Measurements from ENCODE around the gene PDLIM7. TPM values are rescaled to one million over a fixed set of nuclear protein-coding genes. Genes with fewer than 3 reads are reported as not detected.

Gene PDLIM7
- total and polyA plus RNA-seq, 2 of the 8 experiments (the other 6 are each of a cell fraction or from before 2014, with no cell fraction given) = 67.3 to 94.2 TPM

- TF ChIP-seq SAP30 (IDR thresholded peaks at IDR 0.05; ENCODE audit: insufficient read depth, insufficient replicate concordance, low read length) = no peak
- TF ChIP-seq EZH2 (IDR thresholded peaks at IDR 0.05; ENCODE audit: low read depth, low read length, severe bottlenecking) = no peak
- TF ChIP-seq TCF12 (IDR thresholded peaks at IDR 0.05; ENCODE audit: low read depth, low read length) = 0 out of 2 replicates have a peak, but pooled peaks have one; percentile 18
- no peak for TF ChIP-seq KDM5A (IDR thresholded peaks at IDR 0.05; ENCODE audit: low read length)
- TF ChIP-seq NRF1 (IDR thresholded peaks at IDR 0.05; ENCODE audit: low read depth, low read length) = no peak
- TF ChIP-seq TAF7 (optimal IDR thresholded peaks at IDR 0.05; ENCODE audit: borderline replicate concordance, low read depth, low read length) = peak; percentile 29
- TF ChIP-seq RNF2 (IDR thresholded peaks at IDR 0.05; ENCODE audit: borderline replicate concordance, low read depth, low read length, missing control alignments, poor library complexity, severe bottlenecking) = no peak
- TF ChIP-seq MAFK (IDR thresholded peaks at IDR 0.05; ENCODE audit: low read depth, low read length) = no peak
- no peak for TF ChIP-seq SIX5 (IDR thresholded peaks at IDR 0.05; ENCODE audit: low read depth, low read length)
- TF ChIP-seq YY1 (IDR thresholded peaks at IDR 0.05; ENCODE audit: low read depth, low read length) = peak; percentile 72; the same call in 1 of the 2 replicates
- TF ChIP-seq GTF2F1 (IDR thresholded peaks at IDR 0.05; ENCODE audit: borderline replicate concordance, low read depth, low read length) = no peak
- peak in 2 of 3 experiments; percentile 99; a peak in 3 of 4 replicates for TF ChIP-seq CTCF (IDR thresholded peaks at IDR 0.05; ENCODE audit: control extremely low read depth in 1 of 3, insufficient read depth in 1 of 3, low read depth in 1 of 3, low read length in 3 of 3)
- no peak for TF ChIP-seq CHD1 (IDR thresholded peaks at IDR 0.05; ENCODE audit: low read depth, low read length)
- TF ChIP-seq PHF8 (conservative IDR thresholded peaks at IDR 0.05; ENCODE audit: low read depth, low read length) = no peak
- TF ChIP-seq ASH2L (IDR thresholded peaks at IDR 0.05; ENCODE audit: low read length) = no peak
- no peak for TF ChIP-seq E2F6 (IDR thresholded peaks at IDR 0.05)
- TF ChIP-seq EP300 (IDR thresholded peaks at IDR 0.05; ENCODE audit: borderline replicate concordance in 1 of 2, low read depth in 2 of 2, low read length in 2 of 2) = 0 out of 3 replicates have a peak, but pooled peaks of 1 of the 2 experiments have one; percentile 36
- no peak for TF ChIP-seq ATF2 (IDR thresholded peaks at IDR 0.05; ENCODE audit: low read length)
- no peak for TF ChIP-seq NANOG (IDR thresholded peaks at IDR 0.05; ENCODE audit: insufficient read depth, low read depth, low read length, poor library complexity, severe bottlenecking)
These were observed 5.9 kb downstream of the PDLIM7 start (continued) for GRCh38 chr5:177491429-177491945.

Measured in H1 (cell line).